Measurements from ENCODE around the gene IGF2R. TPM values are rescaled to one million over a fixed set of nuclear protein-coding genes. Genes with fewer than 3 reads are reported as not detected.

The IGF2R gene
- total RNA-seq, 2 experiments from 2014 or later = 19.3 to 37.6 TPM

DNA sequence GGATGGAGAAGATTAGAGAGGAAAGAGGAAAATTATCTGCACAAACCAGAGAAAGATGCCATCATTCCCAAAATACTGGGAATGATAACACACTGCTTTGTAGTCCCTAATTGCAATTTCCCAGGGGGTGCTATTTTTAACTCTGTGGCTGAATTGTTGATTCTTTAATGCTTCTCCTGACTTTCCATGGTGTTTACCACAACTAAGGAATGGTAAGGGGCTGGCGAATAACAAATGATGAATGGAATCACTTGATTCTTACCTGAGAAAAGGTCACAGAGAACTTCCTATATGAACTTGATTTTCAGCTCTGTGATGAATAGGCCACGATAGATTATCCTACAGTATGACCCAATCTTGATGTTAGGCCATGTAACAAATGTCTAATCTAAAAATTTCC lies 22.0 kb upstream of the IGF2R start:
- Histone ChIP-seq H3K9me2 (ENCODE audit: insufficient read depth, low read length) (no peaks in the 10 kb centered on the region), H3K79me2 (ENCODE audit: insufficient read depth, low read depth, low read length) (no peaks in the 10 kb centered on the region), H4K20me1 (ENCODE audit: insufficient read depth, low read length) (no peaks in the 10 kb centered on the region), H3K4me1 (ENCODE audit: insufficient read depth, low read length, poor library complexity, severe bottlenecking) (no peaks in the 10 kb centered on the region), H3K9me3 (ENCODE audit: low read length) (0 out of 2 replicates have a peak, but pooled peaks cover 7% of the 10 kb centered on the region), H3K4me3 (ENCODE audit: low read depth, low read length, poor library complexity, severe bottlenecking) (no peak overlapping the region), H2AFZ (ENCODE audit: low read length) (no peak overlapping the region), H3K4me2 (ENCODE audit: low read length) (no peak overlapping the region), H3K36me3 (ENCODE audit: insufficient read depth, low read length) (no peaks in the 10 kb centered on the region), H3K27ac (ENCODE audit: low read depth, low read length, poor library complexity, severe bottlenecking) (no peak overlapping the region)
- no peak for TF ChIP-seq EZH2phosphoT487 (IDR thresholded peaks at IDR 0.05; ENCODE audit: borderline replicate concordance, low read depth, low read length)
- TF ChIP-seq, protein P1, sequence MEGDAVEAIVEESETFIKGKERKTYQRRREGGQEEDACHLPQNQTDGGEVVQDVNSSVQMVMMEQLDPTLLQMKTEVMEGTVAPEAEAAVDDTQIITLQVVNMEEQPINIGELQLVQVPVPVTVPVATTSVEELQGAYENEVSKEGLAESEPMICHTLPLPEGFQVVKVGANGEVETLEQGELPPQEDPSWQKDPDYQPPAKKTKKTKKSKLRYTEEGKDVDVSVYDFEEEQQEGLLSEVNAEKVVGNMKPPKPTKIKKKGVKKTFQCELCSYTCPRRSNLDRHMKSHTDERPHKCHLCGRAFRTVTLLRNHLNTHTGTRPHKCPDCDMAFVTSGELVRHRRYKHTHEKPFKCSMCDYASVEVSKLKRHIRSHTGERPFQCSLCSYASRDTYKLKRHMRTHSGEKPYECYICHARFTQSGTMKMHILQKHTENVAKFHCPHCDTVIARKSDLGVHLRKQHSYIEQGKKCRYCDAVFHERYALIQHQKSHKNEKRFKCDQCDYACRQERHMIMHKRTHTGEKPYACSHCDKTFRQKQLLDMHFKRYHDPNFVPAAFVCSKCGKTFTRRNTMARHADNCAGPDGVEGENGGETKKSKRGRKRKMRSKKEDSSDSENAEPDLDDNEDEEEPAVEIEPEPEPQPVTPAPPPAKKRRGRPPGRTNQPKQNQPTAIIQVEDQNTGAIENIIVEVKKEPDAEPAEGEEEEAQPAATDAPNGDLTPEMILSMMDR (conservative IDR thresholded peaks at IDR 0.05; ENCODE audit: low read length) = no peak
- ChIA-PET CTCF (ENCODE audit: unreplicated experiment) (no interaction called here), POLR2A (interaction anchor here (0.7 to 0.8 kb wide), 2 partner anchors 154 to 267 kb away, joined by 3 to 4 read pairs; no protein-coding TSS in a partner anchor)
- intact Hi-C loops (cut with micrococcal nuclease; ENCODE audit: unreplicated experiment) = no loop called here
- no TSS peak for BruUV-seq (replicated peaks)
- no peak for DNase-seq (ENCODE audit: low spot score)

DNA sequence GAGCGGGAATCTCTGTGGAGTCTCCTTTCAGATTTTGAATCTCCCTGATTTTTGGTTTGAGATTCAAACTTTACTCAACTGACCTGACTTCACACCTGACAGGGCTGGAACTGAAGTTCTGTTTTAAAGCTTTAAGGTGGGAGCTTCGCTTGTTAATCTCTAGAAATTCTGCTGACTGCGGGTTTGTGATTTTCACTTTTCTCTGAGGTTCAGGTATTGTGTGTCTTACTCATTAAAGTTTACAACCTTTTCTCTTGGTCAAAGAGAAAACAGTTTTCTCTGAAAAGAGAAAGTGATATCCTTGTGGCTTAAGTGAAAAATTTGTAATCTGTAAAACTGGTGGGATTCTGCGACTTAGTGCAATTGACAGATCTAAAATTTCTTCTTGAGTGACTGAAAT lies 20.7 kb upstream of the IGF2R start:
- Histone ChIP-seq H3K9me2 (ENCODE audit: insufficient read depth, low read length) (no peaks in the 10 kb centered on the region), H3K4me1 (ENCODE audit: insufficient read depth, low read length, poor library complexity, severe bottlenecking) (no peaks in the 10 kb centered on the region), H3K4me2 (ENCODE audit: low read length) (no peak overlapping the region), H3K4me3 (ENCODE audit: low read depth, low read length, poor library complexity, severe bottlenecking) (no peak overlapping the region), H3K9me3 (ENCODE audit: low read length) (0 out of 2 replicates have a peak, but pooled peaks cover 7% of the 10 kb centered on the region), H3K27ac (ENCODE audit: low read depth, low read length, poor library complexity, severe bottlenecking) (no peak overlapping the region), H2AFZ (ENCODE audit: low read length) (no peak overlapping the region), H3K36me3 (ENCODE audit: insufficient read depth, low read length) (no peaks in the 10 kb centered on the region), H4K20me1 (ENCODE audit: insufficient read depth, low read length) (no peaks in the 10 kb centered on the region), H3K79me2 (ENCODE audit: insufficient read depth, low read depth, low read length) (no peaks in the 10 kb centered on the region)
- TF ChIP-seq, protein P1 (conservative IDR thresholded peaks at IDR 0.05; ENCODE audit: low read length) = no peak
- TF ChIP-seq EZH2phosphoT487 (IDR thresholded peaks at IDR 0.05; ENCODE audit: borderline replicate concordance, low read depth, low read length) = no peak
- BruUV-seq (replicated peaks) = no TSS peak
- no peak for DNase-seq (ENCODE audit: low spot score)
- ChIA-PET CTCF (ENCODE audit: unreplicated experiment) (interaction anchor here (0.6 kb wide), 1 partner anchor 68 kb away, joined by 3 read pairs; no protein-coding TSS in a partner anchor), POLR2A (no interaction called here)
- intact Hi-C loops (cut with micrococcal nuclease; ENCODE audit: unreplicated experiment) = no loop called here

DNA sequence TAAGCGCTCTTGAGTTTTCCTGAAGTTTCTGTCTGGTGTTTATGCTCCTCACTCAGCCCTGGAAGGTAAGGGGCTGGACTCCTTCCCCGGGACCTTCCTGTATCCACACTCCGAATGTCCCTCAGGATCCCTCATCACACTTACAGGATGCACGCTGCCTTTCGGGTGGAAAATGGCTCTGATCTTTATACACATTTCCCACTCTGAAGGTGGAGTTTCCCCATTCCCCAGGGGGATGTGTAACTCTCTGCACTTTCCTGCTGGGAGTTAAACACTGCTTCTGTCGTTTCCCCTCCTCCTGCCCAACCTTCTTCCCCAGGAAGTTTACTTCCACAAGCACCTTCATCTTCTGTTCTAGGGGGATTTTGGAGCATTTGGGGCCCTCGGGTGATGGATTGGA lies 17.1 kb upstream of the IGF2R start:
- no peak overlapping the region for H2AFZ ChIP-seq (ENCODE audit: low read length)
- no peak for DNase-seq (ENCODE audit: low spot score)
- H3K9me3 ChIP-seq (ENCODE audit: low read length) = no peaks in the 10 kb centered on the region
- no peaks in the 10 kb centered on the region for H3K36me3 ChIP-seq (ENCODE audit: insufficient read depth, low read length)
- H3K4me2 ChIP-seq (ENCODE audit: low read length) = no peak overlapping the region
- no peak overlapping the region for H3K27ac ChIP-seq (ENCODE audit: low read depth, low read length, poor library complexity, severe bottlenecking)
- no TSS peak for BruUV-seq (replicated peaks)
- intact Hi-C loops (cut with micrococcal nuclease; ENCODE audit: unreplicated experiment) = no loop called here
- H4K20me1 ChIP-seq (ENCODE audit: insufficient read depth, low read length) = no peaks in the 10 kb centered on the region
- H3K4me3 ChIP-seq (ENCODE audit: low read depth, low read length, poor library complexity, severe bottlenecking) = no peak overlapping the region
- no peaks in the 10 kb centered on the region for H3K79me2 ChIP-seq (ENCODE audit: insufficient read depth, low read depth, low read length)
- no peaks in the 10 kb centered on the region for H3K4me1 ChIP-seq (ENCODE audit: insufficient read depth, low read length, poor library complexity, severe bottlenecking)
- POLR2A ChIA-PET = interaction anchor here (1.4 kb wide), 1 partner anchor 16 kb away, joined by 7 read pairs; no protein-coding TSS in a partner anchor
- CTCF ChIA-PET (ENCODE audit: unreplicated experiment) = no interaction called here
- TF ChIP-seq, protein P1 (conservative IDR thresholded peaks at IDR 0.05; ENCODE audit: low read length) = no peak
- no peak for TF ChIP-seq EZH2phosphoT487 (IDR thresholded peaks at IDR 0.05; ENCODE audit: borderline replicate concordance, low read depth, low read length)
- H3K9me2 ChIP-seq (ENCODE audit: insufficient read depth, low read length) = no peaks in the 10 kb centered on the region
